ENCODE results near the gene ALDH1L1.
A peak's percentile ranks its signal among the peaks of the same experiment; 100 is the strongest.
"Not testable (repeated sequence)": the region's sequence is repeated elsewhere in the genome, so short reads cannot be mapped to it uniquely, and the experiment has no call there.

The ALDH1L1 gene

GRCh38 chr3:126101521-126101982 is 78.8 kb downstream of the ALDH1L1 start:
- no peak for TF ChIP-seq CTCF (conservative IDR thresholded peaks at IDR 0.05; ENCODE audit: low read length)
- H3K4me3 ChIP-seq (ENCODE audit: low read length): no peak overlapping the region
- DNase-seq (ENCODE audit: low read depth): no peak

- H3K4me3 ChIP-seq (ENCODE audit: low read length): no peak overlapping the region
- no peak for TF ChIP-seq CTCF (conservative IDR thresholded peaks at IDR 0.05; ENCODE audit: low read length)
- DNase-seq (ENCODE audit: low read depth): peak; percentile 59
Measured at GRCh38 chr3:126100634-126101301, 79.6 kb downstream of the ALDH1L1 start.

GRCh38 chr3:126100269-126100633 is 80.1 kb downstream of the ALDH1L1 start:
- DNase-seq (ENCODE audit: low read depth): no peak

GRCh38 chr3:126098391-126098858 is 82.0 kb downstream of the ALDH1L1 start:
- H3K4me3 ChIP-seq (ENCODE audit: low read length): no peak overlapping the region
- TF ChIP-seq CTCF (conservative IDR thresholded peaks at IDR 0.05; ENCODE audit: low read length): no peak
- no peak for DNase-seq (ENCODE audit: low read depth)

More at GRCh38 chr3:126100269-126100633, 80.1 kb downstream of the ALDH1L1 start:
- no peak overlapping the region for H3K4me3 ChIP-seq (ENCODE audit: low read length)
- TF ChIP-seq CTCF (conservative IDR thresholded peaks at IDR 0.05; ENCODE audit: low read length): no peak

- no peak for TF ChIP-seq CTCF (conservative IDR thresholded peaks at IDR 0.05; ENCODE audit: low read length)
- no peak overlapping the region for H3K4me3 ChIP-seq (ENCODE audit: low read length)
- no peak for DNase-seq (ENCODE audit: low read depth)
Measured at GRCh38 chr3:126097801-126098200, 82.6 kb downstream of the ALDH1L1 start.

GRCh38 chr3:126096274-126096673 is 84.1 kb downstream of the ALDH1L1 start:
- H3K4me3 ChIP-seq (ENCODE audit: low read length); DNase-seq (ENCODE audit: low read depth): not testable (repeated sequence)

GRCh38 chr3:126092128-126092527 is 88.3 kb downstream of the ALDH1L1 start:
- H3K4me3 ChIP-seq (ENCODE audit: low read length): not testable (repeated sequence)

GRCh38 chr3:126087552-126088175 is 92.7 kb downstream of the ALDH1L1 start:
- no peak for DNase-seq (ENCODE audit: low read depth)
- no peak overlapping the region for H3K4me3 ChIP-seq (ENCODE audit: low read length)
- TF ChIP-seq CTCF (conservative IDR thresholded peaks at IDR 0.05; ENCODE audit: low read length): no peak

More at GRCh38 chr3:126092128-126092527, 88.3 kb downstream of the ALDH1L1 start:
- not testable (repeated sequence) for DNase-seq (ENCODE audit: low read depth)
